Ectodermal cell (in vitro differentiated cells): ENCODE results near the gene SPOCK2. TPM values are rescaled to one million over a fixed set of nuclear protein-coding genes. Genes with fewer than 3 reads are reported as not detected.
"Not testable (repeated sequence)": the region's sequence is repeated elsewhere in the genome, so short reads cannot be mapped to it uniquely, and the experiment has no call there.

ENCODE experiments used
- H3K27ac ChIP-seq: 2 replicates; pipeline ENCODE4 v1.7.0; 2013; ENCODE audit warnings: mild to moderate bottlenecking, low read depth, low read length; ENCODE audit not compliant: insufficient read depth, poor library complexity, severe bottlenecking
- H3K27me3 ChIP-seq: 2 replicates; pipeline ENCODE4 v1.7.0; 2013; ENCODE audit warnings: mild to moderate bottlenecking, low read length; ENCODE audit not compliant: insufficient read depth, control insufficient read depth, poor library complexity, severe bottlenecking
- H3K36me3 ChIP-seq: one replicate; pipeline ENCODE4 v1.7.0; 2013; ENCODE audit warnings: low read length; ENCODE audit not compliant: control insufficient read depth, insufficient read depth
- H3K4me1 ChIP-seq: one replicate; pipeline ENCODE4 v1.7.0; 2013; ENCODE audit warnings: low read length; ENCODE audit not compliant: control insufficient read depth, insufficient read depth
- H3K4me3 ChIP-seq: 2 replicates; pipeline ENCODE4 v1.7.0; 2013; ENCODE audit warnings: low read depth, low read length, control low read depth; ENCODE audit not compliant: insufficient read depth
- H3K9me3 ChIP-seq: 2 replicates; pipeline ENCODE4 v1.7.0; 2013; ENCODE audit warnings: mild to moderate bottlenecking, low read length, moderate library complexity; ENCODE audit not compliant: control insufficient read depth
- WGBS, 2 experiments: methylation state at CpG; one replicate each; pipeline ENCODE4 v1.1.7; 2013; ENCODE audit warnings: missing lambda C conversion rate in 2 of 2; 5-methylcytosine and 5-hydroxymethylcytosine counted together
- polyA plus RNA-seq, 4 experiments: library from polyadenylated mRNA; stranded (reverse); fragments of 50-300 nt; gene quantifications; one replicate each; pipeline ENCODE4 v1.2.3, GENCODE V29; 2013

The SPOCK2 gene, protein sequence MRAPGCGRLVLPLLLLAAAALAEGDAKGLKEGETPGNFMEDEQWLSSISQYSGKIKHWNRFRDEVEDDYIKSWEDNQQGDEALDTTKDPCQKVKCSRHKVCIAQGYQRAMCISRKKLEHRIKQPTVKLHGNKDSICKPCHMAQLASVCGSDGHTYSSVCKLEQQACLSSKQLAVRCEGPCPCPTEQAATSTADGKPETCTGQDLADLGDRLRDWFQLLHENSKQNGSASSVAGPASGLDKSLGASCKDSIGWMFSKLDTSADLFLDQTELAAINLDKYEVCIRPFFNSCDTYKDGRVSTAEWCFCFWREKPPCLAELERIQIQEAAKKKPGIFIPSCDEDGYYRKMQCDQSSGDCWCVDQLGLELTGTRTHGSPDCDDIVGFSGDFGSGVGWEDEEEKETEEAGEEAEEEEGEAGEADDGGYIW
- 1.5 TPM for polyA plus RNA-seq (2013, experiment 1 of 4)
- 1.4 TPM for polyA plus RNA-seq (2013, experiment 2 of 4)
- polyA plus RNA-seq (2013, experiment 3 of 4), result 1.4 TPM
- polyA plus RNA-seq (2013, experiment 4 of 4), result 1.7 TPM

DNA sequence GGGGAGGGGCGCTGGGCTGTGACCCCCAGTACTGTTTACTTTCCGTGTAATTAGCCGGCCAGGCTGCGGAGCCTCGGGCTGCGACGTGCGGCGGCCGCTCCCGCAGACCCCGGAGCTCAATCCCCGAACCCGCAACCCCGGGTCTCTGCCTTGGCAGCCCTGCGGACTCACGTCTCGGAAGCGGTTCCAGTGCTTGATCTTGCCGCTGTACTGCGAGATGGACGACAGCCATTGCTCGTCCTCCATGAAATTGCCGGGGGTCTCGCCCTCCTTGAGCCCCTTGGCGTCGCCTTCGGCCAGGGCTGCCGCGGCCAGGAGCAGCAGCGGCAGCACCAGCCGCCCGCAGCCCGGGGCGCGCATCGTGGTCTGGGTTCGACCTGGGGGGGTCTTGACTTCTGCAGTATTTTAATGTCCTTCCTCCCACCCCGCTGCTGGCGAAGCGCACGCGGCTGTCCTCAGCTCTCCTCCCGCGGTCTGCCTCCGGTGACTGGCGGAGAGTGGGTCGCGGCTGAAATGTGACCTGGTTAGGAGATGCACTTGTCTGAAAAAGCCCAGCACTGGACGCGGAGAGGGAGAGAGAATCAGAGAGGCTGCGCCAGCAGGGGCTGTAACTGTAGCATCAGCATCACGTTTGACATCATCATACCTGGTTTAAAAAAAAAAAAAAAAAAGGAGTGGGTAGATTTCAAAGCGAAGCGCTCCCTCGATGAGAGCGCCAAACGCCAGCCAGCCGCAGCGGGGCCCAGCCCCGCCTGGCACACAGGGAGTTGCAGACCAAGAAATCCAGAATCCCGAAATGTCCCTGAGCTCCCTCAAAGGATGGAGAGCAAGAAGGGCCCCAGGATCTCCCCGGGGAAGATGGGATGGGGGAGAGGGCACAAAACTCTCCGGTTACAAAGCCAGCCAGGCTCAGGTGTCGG, at the start of gene SPOCK2:
Gene SPOCK2, minus strand, starts transcription at position 583 of the 920 bp plus-strand sequence. Its CDS starts 223 bp downstream, at position 360.
- Histone ChIP-seq H3K36me3 (no peaks in the 10 kb centered on the region), H3K27ac (no peak within 1 kb of the TSS), H3K27me3 (peaks cover 62% of the 10 kb centered on the region), H3K4me1 (peaks cover 17% of the 10 kb centered on the region), H3K4me3 (peak within 1 kb of the TSS; percentile 38), H3K9me3 (no peaks in the 10 kb centered on the region)
- WGBS, 2 experiments, result 2% methylated on average over 65 of the region's 65 CpGs

DNA sequence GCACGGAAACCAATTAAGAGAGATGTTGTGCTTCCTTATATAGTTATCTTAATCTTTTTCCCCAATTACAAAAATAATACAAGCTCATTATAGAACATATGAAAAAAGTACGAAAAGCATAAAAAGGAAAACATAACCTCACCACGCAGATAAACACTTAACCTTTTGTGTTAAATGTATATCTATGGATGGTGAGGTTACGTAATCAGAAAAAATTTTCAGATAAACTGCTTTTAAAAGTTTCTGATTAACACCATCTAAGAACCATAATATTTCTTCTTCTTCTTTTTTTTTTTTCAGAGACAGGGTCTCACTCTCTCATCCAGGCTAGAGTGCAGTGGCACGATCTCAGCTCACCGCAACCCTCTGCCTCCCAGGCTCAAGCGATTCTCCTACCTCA, 49.2 kb upstream of the SPOCK2 start:
- H3K4me1 ChIP-seq, result no peaks in the 10 kb centered on the region
- no peak overlapping the region for H3K27ac ChIP-seq
- H3K9me3 ChIP-seq, result no peaks in the 10 kb centered on the region
- no peak overlapping the region for H3K4me3 ChIP-seq
- 84 to 93% methylated on average over 3 to 6 of the region's 7 CpGs for WGBS, 2 experiments
- no peaks in the 10 kb centered on the region for H3K36me3 ChIP-seq
- no peaks in the 10 kb centered on the region for H3K27me3 ChIP-seq

- not testable (repeated sequence) for H3K27me3 ChIP-seq, H3K4me1 ChIP-seq, H3K4me3 ChIP-seq, H3K36me3 ChIP-seq, H3K9me3 ChIP-seq, H3K27ac ChIP-seq
- 96 to 97% methylated on average over 10 of the region's 10 CpGs for WGBS, 2 experiments
These were observed 47.9 kb upstream of the SPOCK2 start for GRCh38 chr10:72136225-72136624.

- Histone ChIP-seq H3K27ac (no peak overlapping the region), H3K27me3 (no peaks in the 10 kb centered on the region), H3K36me3 (no peaks in the 10 kb centered on the region), H3K4me1 (no peaks in the 10 kb centered on the region), H3K9me3 (no peaks in the 10 kb centered on the region), H3K4me3 (no peak overlapping the region)
- 91 to 94% methylated on average over 10 of the region's 10 CpGs for WGBS, 2 experiments
These were observed 46.7 kb upstream of the SPOCK2 start for GRCh38 chr10:72134785-72135767.

- Histone ChIP-seq H3K27me3 (no peaks in the 10 kb centered on the region), H3K4me3 (no peak overlapping the region), H3K4me1 (no peaks in the 10 kb centered on the region), H3K9me3 (no peaks in the 10 kb centered on the region), H3K27ac (no peak overlapping the region), H3K36me3 (no peaks in the 10 kb centered on the region)
These were observed 45.2 kb upstream of the SPOCK2 start for GRCh38 chr10:72133517-72133916.

- Histone ChIP-seq H3K4me1 (no peaks in the 10 kb centered on the region), H3K4me3 (no peak overlapping the region), H3K27me3 (no peaks in the 10 kb centered on the region), H3K36me3 (no peaks in the 10 kb centered on the region), H3K27ac (no peak overlapping the region), H3K9me3 (no peaks in the 10 kb centered on the region)
- WGBS, 2 experiments, result 89 to 95% methylated on average over 4 of the region's 4 CpGs
These were observed 44.5 kb upstream of the SPOCK2 start for GRCh38 chr10:72132854-72133253.

- Histone ChIP-seq H3K4me1 (no peaks in the 10 kb centered on the region), H3K27ac (no peak overlapping the region), H3K36me3 (no peaks in the 10 kb centered on the region), H3K27me3 (no peaks in the 10 kb centered on the region), H3K9me3 (no peaks in the 10 kb centered on the region), H3K4me3 (no peak overlapping the region)
- 95 to 96% methylated on average over 2 of the region's 2 CpGs for WGBS, 2 experiments
These were observed 39.2 kb upstream of the SPOCK2 start for GRCh38 chr10:72127571-72127970.

- Histone ChIP-seq H3K36me3 (no peaks in the 10 kb centered on the region), H3K4me1 (no peaks in the 10 kb centered on the region), H3K9me3 (no peaks in the 10 kb centered on the region), H3K4me3 (no peak overlapping the region), H3K27me3 (no peaks in the 10 kb centered on the region), H3K27ac (no peak overlapping the region)
- 82 to 91% methylated on average over 3 of the region's 3 CpGs for WGBS, 2 experiments
These were observed 38.5 kb upstream of the SPOCK2 start for GRCh38 chr10:72126872-72127232.

DNA sequence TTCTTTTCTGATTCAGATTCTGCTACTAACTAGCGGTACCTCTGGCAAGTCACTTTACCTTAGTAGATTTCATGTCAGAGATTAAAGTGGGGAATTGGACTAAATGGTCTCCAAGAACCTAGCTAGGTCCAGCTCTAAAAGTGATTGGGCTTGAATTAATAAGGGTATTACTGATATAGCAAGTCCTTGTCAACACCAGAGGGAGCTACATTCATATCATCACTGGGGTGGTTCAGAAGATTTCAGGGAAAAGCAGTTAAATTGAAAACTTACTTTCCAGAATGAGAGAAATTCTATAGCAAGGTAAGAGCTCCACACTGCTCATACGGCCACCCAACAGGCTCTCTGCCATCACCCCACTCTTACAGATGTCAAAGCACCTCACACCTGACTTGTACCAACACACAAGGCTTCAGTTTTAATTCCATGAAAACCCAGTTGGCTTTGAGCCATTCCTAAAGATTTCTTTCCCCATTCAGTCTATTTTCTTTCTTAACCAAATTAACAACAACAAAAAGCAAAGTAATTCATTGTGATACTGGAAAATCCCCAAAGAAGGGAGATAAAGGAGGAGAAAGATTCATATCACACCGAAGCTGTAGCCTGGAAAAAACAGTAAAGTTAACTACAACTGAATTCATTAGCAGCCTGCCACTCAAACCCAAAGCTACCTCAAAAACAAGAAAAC, 38.0 kb upstream of the SPOCK2 start:
- no peak overlapping the region for H3K27ac ChIP-seq
- 76 to 85% methylated on average over 3 of the region's 3 CpGs for WGBS, 2 experiments
- H3K9me3 ChIP-seq, result no peaks in the 10 kb centered on the region
- no peaks in the 10 kb centered on the region for H3K4me1 ChIP-seq
- no peaks in the 10 kb centered on the region for H3K36me3 ChIP-seq
- no peaks in the 10 kb centered on the region for H3K27me3 ChIP-seq
- no peak overlapping the region for H3K4me3 ChIP-seq
